Glutamatergic neuron (in vitro differentiated cells): Measurements from ENCODE around the gene EVX1. TPM values are rescaled to one million over a fixed set of nuclear protein-coding genes. Genes with fewer than 3 reads are reported as not detected.
A peak's percentile ranks its signal among the peaks of the same experiment; 100 is the strongest.

ENCODE experiments used
- DNase-seq: peaks from one replicate; pipeline ENCODE4 v3.0.0; 2022
- H3K27ac Mint-ChIP-seq: one replicate; pipeline ENCODE4 v1.8.0; 2020; ENCODE audit warnings: mild to moderate bottlenecking, mixed read lengths, inconsistent platforms; ENCODE audit not compliant: unreplicated experiment
- H3K27me3 Mint-ChIP-seq: one replicate; pipeline ENCODE4 v1.8.0; 2020; ENCODE audit warnings: mild to moderate bottlenecking, moderate library complexity, mixed read lengths, inconsistent platforms; ENCODE audit not compliant: unreplicated experiment
- H3K36me3 Mint-ChIP-seq: one replicate; pipeline ENCODE4 v1.8.0; 2020; ENCODE audit warnings: mild to moderate bottlenecking, mixed read lengths, inconsistent platforms; ENCODE audit not compliant: unreplicated experiment
- H3K4me1 Mint-ChIP-seq: one replicate; pipeline ENCODE4 v1.8.0; 2020; ENCODE audit warnings: mild to moderate bottlenecking, low read depth, mixed read lengths, inconsistent platforms; ENCODE audit not compliant: unreplicated experiment
- H3K4me3 Mint-ChIP-seq: one replicate; pipeline ENCODE4 v1.8.0; 2020; ENCODE audit warnings: mild to moderate bottlenecking, mixed read lengths, inconsistent platforms; ENCODE audit not compliant: unreplicated experiment
- H3K9me3 Mint-ChIP-seq: one replicate; pipeline ENCODE4 v1.8.0; 2020; ENCODE audit warnings: mild to moderate bottlenecking, moderate library complexity, mixed read lengths, inconsistent platforms; ENCODE audit not compliant: unreplicated experiment
- total RNA-seq: library from RNA; stranded (reverse); fragmentation: NEBNext Ultra II Directional; extraction: Animal tissue kit (Norgen Biotek cat#: 25700); gene quantifications from one replicate; pipeline ENCODE4 v1.2.1, GENCODE V29; 2021; ENCODE audit not compliant: unreplicated experiment
- TF ChIP-seq, protein P1 (sequence below): fragments of 200-600 bp; sonication (generic); IDR thresholded peaks from one replicate; pipeline ENCODE4 v1.5.0; 2021; ENCODE audit not compliant: partially characterized antibody, unreplicated experiment

The EVX1 gene
- total RNA-seq, 1 donor from 2014 or later: 7.1 TPM

DNA sequence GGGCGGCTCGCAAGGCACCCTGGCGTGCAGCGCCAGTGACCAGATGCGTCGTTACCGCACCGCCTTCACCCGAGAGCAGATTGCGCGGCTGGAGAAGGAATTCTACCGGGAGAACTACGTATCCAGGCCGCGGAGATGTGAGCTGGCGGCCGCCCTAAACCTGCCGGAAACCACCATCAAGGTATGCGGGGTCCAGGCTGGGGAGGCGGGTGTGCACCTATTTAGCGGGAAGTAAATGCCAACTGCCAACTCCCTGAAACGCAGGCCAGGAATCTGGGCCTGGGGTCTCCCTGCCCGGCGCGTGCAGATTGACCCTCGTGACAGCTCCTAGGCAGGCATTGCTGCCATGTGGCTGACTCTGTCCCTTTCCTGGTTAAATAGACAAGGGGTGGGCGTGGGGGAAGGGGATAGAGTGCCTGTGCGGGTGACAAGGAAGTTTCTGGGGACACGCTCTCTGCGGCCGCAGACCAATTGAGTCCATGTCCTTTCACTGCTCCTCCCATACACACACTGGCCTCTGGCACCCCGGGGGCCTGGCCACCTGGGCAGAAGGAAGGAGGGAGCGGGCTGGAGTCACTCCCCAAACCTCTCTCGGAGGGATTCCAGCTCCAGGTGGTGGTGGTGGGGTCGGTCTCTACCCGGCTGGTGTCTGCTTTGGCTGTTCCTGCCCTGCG is 2.7 kb downstream of the EVX1 start:
- Mint-ChIP-seq H3K36me3 (no peaks in the 10 kb centered on the region), H3K9me3 (peaks cover 7% of the 10 kb centered on the region), H3K4me3 (peak overlapping the region; percentile 77), H3K4me1 (peaks cover 11% of the 10 kb centered on the region), H3K27me3 (peaks cover 40% of the 10 kb centered on the region), H3K27ac (no peak overlapping the region)
- DNase-seq: peak; percentile 43
- TF ChIP-seq, protein P1, sequence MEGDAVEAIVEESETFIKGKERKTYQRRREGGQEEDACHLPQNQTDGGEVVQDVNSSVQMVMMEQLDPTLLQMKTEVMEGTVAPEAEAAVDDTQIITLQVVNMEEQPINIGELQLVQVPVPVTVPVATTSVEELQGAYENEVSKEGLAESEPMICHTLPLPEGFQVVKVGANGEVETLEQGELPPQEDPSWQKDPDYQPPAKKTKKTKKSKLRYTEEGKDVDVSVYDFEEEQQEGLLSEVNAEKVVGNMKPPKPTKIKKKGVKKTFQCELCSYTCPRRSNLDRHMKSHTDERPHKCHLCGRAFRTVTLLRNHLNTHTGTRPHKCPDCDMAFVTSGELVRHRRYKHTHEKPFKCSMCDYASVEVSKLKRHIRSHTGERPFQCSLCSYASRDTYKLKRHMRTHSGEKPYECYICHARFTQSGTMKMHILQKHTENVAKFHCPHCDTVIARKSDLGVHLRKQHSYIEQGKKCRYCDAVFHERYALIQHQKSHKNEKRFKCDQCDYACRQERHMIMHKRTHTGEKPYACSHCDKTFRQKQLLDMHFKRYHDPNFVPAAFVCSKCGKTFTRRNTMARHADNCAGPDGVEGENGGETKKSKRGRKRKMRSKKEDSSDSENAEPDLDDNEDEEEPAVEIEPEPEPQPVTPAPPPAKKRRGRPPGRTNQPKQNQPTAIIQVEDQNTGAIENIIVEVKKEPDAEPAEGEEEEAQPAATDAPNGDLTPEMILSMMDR: no peak

DNA sequence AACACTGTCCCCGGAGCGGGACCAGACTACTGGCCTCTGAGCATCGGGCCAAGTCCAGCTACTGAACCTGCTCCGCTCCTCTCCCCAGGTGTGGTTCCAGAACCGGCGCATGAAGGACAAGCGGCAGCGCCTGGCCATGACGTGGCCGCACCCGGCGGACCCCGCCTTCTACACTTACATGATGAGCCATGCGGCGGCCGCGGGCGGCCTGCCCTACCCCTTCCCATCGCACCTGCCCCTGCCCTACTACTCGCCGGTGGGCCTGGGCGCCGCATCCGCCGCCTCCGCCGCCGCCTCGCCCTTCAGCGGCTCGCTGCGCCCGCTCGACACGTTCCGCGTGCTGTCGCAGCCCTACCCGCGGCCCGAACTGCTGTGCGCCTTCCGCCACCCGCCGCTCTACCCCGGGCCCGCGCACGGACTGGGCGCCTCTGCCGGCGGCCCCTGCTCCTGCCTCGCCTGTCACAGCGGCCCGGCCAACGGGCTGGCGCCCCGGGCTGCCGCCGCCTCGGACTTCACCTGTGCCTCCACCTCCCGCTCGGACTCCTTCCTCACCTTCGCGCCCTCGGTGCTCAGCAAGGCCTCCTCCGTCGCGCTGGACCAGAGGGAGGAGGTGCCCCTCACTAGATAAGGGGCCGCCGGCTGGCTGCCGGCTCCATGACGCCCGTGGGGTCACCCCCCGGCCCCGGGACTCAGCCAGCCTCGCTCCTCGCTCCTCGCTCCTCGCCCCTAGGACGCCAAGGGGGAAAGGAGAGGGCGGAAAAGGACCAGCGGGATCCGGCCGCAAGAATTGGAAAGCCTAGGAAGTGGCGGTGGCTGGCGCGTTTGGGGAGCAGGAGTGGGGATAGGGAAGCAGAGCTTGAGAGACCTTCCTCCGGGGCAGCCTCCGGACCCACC is 3.4 kb downstream of the EVX1 start:
- no peaks in the 10 kb centered on the region for H3K36me3 Mint-ChIP-seq
- no peak overlapping the region for H3K27ac Mint-ChIP-seq
- peaks cover 17% of the 10 kb centered on the region for H3K4me1 Mint-ChIP-seq
- TF ChIP-seq, protein P1: no peak
- peaks cover 7% of the 10 kb centered on the region for H3K9me3 Mint-ChIP-seq
- peak; percentile 41 for DNase-seq
- H3K4me3 Mint-ChIP-seq: peak overlapping the region; percentile 42
- peaks cover 44% of the 10 kb centered on the region for H3K27me3 Mint-ChIP-seq

DNA sequence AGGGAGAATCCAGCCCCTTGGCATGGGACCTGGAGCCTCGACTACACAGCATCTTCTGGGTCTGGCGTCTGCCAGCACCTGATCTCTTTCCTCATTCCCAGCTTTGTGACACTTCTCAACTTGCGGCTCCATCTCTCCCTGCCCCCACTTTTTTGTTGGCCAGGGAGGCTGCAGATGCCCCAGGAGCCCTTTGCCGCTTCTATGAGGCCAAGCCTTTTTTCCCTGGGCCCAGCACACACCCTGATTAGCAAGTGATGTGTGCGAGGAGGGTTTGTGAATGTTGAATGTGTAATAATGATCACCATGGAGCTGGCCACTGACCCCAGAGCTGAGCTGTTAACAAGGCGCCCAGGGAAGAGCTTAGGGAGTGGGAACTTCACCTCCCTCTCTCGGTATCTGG is 4.4 kb downstream of the EVX1 start:
- Mint-ChIP-seq H3K4me3 (peak overlapping the region; percentile 14), H3K36me3 (no peaks in the 10 kb centered on the region), H3K27ac (no peak overlapping the region), H3K27me3 (peaks cover 41% of the 10 kb centered on the region), H3K4me1 (peaks cover 20% of the 10 kb centered on the region), H3K9me3 (peaks cover 8% of the 10 kb centered on the region)
- TF ChIP-seq, protein P1: no peak
- no peak for DNase-seq

DNA sequence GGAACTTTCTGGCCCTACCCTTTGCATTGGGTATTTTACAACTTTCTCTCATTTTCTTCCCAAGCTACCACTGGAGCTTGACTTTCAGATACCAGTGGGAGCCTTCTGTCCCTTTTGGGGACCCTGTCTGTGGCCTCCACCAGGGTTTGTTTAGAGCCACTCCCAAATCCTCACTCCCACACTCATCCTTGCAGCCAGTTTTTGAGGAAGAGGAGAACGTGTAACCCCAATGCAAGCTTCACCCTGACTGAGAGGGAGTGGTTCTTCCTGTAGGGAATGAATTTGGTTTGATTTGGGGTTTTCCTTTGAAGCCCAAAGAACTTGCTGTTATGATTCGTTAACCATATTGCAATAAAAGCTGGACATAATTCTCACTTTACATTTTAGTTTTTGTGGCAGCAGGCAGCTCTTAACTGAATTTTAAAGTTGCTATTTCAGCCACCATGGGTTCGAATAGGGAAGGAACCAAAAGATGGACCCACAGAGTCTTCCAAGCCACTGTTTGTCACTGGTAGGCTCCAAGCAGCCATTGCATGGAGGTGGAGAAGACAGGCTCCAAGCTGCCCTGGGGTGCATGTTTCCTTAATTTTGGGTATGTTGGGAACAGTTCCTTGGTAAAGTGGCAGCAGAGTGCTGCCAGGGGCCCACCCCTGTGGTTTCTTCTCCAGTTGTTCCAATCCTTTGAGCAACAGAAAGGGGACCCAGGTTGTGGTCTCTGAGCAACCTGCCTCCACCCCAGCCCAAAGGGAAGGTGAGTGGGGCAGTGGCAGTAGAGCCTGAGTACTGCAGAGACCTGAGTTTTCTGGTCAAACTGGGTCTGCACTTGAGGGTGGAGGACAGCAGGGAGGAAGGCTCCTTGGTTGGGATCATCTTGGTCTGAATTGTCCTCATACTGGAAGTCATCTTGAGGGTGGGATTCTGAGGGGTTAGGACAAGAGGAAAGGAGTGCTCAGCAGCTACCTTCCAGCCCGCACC is 5.1 kb downstream of the EVX1 start:
- DNase-seq: no peak
- Mint-ChIP-seq H3K4me3 (peak overlapping the region; percentile 14), H3K4me1 (peaks cover 25% of the 10 kb centered on the region)

More for the DNA sequence above, 5.1 kb downstream of the EVX1 start:
- no peaks in the 10 kb centered on the region for H3K36me3 Mint-ChIP-seq
- H3K27ac Mint-ChIP-seq: no peak overlapping the region
- TF ChIP-seq, protein P1: no peak
- H3K27me3 Mint-ChIP-seq: peaks cover 43% of the 10 kb centered on the region
- H3K9me3 Mint-ChIP-seq: peaks cover 14% of the 10 kb centered on the region
